Urinary bladder (tissue), 4 donors: ENCODE results near the gene PLCD3. TPM values are rescaled to one million over a fixed set of nuclear protein-coding genes. Genes with fewer than 3 reads are reported as not detected.

Source experiments
- DNase-seq: peaks from one replicate; pipeline ENCODE4 v3.0.0-alpha.2; 2015; ENCODE audit errors: extremely low spot score
- H3K27ac ChIP-seq: one replicate; pipeline ENCODE4 v1.5.1; 2013; ENCODE audit warnings: low read depth, mild to moderate bottlenecking, moderate library complexity
- H3K36me3 ChIP-seq: one replicate; pipeline ENCODE4 v1.6.1; 2013; ENCODE audit warnings: mild to moderate bottlenecking, moderate library complexity; ENCODE audit not compliant: insufficient read depth
- H3K4me1 ChIP-seq: one replicate; pipeline ENCODE4 v1.6.1; 2013; ENCODE audit warnings: mild to moderate bottlenecking, moderate library complexity; ENCODE audit not compliant: insufficient read depth
- H3K4me3 ChIP-seq: one replicate; pipeline ENCODE4 v1.5.1; 2013; ENCODE audit warnings: low read depth, low read length
- WGBS: extraction: QIAGEN DNeasy Blood & Tissue Kit; methylation state at CpG from one replicate; pipeline ENCODE4 v1.1.7; 2013; 5-methylcytosine and 5-hydroxymethylcytosine counted together
- polyA plus RNA-seq: library from polyadenylated mRNA; stranded (reverse); fragments of 200-250 nt; gene quantifications from one replicate; pipeline ENCODE4 v1.2.3, GENCODE V29; 2013
- total RNA-seq: library from RNA; depleted of rRNA; stranded (reverse); fragments of >200 nt; gene quantifications from one replicate; pipeline ENCODE4 v1.2.3, GENCODE V29; 2014
- donor health status: healthy with polysubstance abuse.
- donor health status: healthy.

The PLCD3 gene, protein sequence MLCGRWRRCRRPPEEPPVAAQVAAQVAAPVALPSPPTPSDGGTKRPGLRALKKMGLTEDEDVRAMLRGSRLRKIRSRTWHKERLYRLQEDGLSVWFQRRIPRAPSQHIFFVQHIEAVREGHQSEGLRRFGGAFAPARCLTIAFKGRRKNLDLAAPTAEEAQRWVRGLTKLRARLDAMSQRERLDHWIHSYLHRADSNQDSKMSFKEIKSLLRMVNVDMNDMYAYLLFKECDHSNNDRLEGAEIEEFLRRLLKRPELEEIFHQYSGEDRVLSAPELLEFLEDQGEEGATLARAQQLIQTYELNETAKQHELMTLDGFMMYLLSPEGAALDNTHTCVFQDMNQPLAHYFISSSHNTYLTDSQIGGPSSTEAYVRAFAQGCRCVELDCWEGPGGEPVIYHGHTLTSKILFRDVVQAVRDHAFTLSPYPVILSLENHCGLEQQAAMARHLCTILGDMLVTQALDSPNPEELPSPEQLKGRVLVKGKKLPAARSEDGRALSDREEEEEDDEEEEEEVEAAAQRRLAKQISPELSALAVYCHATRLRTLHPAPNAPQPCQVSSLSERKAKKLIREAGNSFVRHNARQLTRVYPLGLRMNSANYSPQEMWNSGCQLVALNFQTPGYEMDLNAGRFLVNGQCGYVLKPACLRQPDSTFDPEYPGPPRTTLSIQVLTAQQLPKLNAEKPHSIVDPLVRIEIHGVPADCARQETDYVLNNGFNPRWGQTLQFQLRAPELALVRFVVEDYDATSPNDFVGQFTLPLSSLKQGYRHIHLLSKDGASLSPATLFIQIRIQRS
- total RNA-seq, result 18.1 TPM
- polyA plus RNA-seq, result 84.1 TPM

DNA sequence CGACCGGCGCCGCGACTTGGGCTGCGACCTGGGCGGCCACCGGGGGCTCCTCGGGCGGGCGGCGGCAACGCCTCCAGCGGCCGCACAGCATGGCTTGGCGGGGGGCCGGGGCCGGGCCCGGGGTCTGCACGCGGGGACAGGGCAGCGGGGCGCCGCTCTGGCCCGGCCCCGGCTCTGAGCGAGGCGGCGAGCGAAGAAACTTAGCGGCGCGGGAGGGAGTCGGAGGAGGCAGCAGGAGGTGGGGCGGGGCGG, at the start of gene PLCD3:
Gene PLCD3 (minus strand): TSS at position 196 of the 252 bp plus-strand sequence. CDS start 105 bp downstream, at position 91.
- no peaks in the 10 kb centered on the region for H3K4me1 ChIP-seq
- peak within 1 kb of the TSS; percentile 90 for H3K4me3 ChIP-seq
- H3K36me3 ChIP-seq, result no peaks in the 10 kb centered on the region
- peak within 1 kb of the TSS; percentile 93 for H3K27ac ChIP-seq
- DNase-seq, result no peak
- under 1% methylated on average over 36 of the region's 36 CpGs for WGBS

DNA sequence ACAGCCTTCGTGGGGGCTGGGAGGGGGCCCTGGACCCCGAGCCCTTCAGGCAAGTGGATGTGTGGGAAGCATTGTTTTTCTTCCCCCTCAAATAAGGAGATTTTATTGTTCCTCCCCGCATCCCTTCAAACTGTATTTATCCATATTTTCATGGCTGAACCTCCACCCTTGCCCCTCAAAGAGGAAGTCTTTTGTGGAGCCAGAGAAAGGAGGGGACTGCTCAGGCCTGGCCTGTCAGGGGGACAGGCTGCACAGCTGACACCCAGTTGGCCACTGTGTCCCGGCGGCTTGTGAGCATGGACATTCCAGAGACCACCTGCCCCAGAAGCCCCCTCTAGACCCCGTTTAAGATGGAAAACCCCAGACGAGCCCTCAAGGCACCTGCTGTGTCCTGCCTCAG, 45.2 kb upstream of the PLCD3 start:
- WGBS, result 83% methylated on average over 7 of the region's 7 CpGs
- no peak overlapping the region for H3K27ac ChIP-seq
- no peaks in the 10 kb centered on the region for H3K4me1 ChIP-seq

GRCh38 chr17:45175759-45176115, 43.4 kb upstream of the PLCD3 start:
- WGBS, result 74% methylated on average over 3 of the region's 3 CpGs
- no peaks in the 10 kb centered on the region for H3K36me3 ChIP-seq
- no peak overlapping the region for H3K4me3 ChIP-seq
- H3K27ac ChIP-seq, result no peak overlapping the region
- H3K4me1 ChIP-seq, result no peaks in the 10 kb centered on the region
- DNase-seq, result no peak

More for the DNA sequence above, 45.2 kb upstream of the PLCD3 start:
- no peak for DNase-seq
- Histone ChIP-seq H3K36me3 (no peaks in the 10 kb centered on the region), H3K4me3 (no peak overlapping the region)

GRCh38 chr17:45172541-45173286, 40.4 kb upstream of the PLCD3 start:
- Histone ChIP-seq H3K4me3 (no peak overlapping the region), H3K4me1 (no peaks in the 10 kb centered on the region), H3K27ac (peak overlapping the region; percentile 94), H3K36me3 (no peaks in the 10 kb centered on the region)
- 33% methylated on average over 10 of the region's 10 CpGs for WGBS
- DNase-seq, result no peak

GRCh38 chr17:45172232-45172540, 39.9 kb upstream of the PLCD3 start:
- H3K27ac ChIP-seq, result peak overlapping the region; percentile 94
- DNase-seq, result no peak
- H3K4me3 ChIP-seq, result no peak overlapping the region
- WGBS, result 55% methylated on average over 5 of the region's 5 CpGs
- no peaks in the 10 kb centered on the region for H3K36me3 ChIP-seq
- no peaks in the 10 kb centered on the region for H3K4me1 ChIP-seq

DNA sequence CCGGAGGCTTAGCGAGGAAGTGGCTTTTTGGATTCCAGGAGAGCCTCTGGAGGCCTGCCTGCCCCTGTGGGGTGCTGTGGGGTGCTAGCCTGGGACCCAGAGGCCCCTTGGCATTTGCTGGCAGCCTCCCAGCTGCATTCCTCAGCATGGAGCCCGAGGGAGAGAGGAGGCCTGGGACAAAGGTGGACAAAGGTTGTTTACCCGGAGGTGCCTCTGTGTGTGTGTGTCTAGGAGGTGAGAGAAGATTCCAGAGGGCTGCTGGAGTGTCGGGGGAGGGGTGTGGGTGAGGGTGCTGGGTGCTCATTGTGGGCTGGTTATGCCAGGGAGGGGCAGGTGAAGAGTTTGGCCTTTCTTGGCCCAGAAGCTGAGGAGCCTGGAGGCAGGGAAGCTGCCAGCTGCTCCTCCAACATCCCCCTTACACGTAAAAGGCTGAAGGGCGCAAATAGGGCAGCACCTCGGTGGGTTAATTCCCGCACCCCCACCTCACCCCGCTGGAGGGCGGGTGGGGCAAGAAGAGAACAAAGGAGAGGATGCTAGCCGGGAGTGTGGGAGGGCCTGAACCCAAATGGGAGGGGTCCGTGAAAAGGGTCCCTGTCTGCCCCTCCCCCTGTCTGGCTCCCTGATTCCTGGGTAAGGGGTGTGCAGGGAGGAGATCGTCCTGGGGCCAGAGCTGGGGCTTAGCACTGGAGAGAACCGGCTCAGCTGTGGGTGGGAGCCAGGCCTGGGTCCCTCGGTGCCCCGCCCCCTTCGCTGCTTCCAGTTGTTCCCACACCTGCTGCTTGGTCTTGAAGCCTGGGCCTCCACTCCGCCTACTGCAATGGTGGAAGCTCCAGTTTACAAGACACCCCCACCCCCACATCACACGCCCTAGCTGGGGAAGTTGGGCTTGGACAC, 39.3 kb upstream of the PLCD3 start:
- Histone ChIP-seq H3K4me1 (no peaks in the 10 kb centered on the region), H3K36me3 (no peaks in the 10 kb centered on the region), H3K4me3 (peak overlapping the region; percentile 20), H3K27ac (peak overlapping the region; percentile 94)
- WGBS, result 24% methylated on average over 20 of the region's 20 CpGs
- no peak for DNase-seq

DNA sequence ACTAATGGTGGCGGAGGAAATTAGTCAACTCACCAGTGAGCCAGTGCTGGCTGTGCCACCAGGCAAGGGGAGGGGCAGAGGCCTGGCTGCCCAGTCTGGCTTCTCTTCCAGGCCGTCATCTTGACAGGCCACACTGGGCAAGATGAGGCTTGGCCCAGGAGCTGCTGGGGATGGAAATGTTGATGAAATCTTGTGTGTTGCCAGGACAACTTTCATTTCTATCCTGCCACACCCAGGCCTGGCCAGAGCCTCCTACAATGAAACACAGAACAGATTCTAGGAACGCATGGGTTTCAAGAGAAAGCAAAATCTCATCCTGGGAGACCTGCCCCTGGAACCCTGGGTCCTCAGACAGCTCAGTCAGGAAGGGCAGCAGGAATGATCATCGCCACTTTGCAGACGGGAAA, 38.6 kb upstream of the PLCD3 start:
- H3K4me1 ChIP-seq, result no peaks in the 10 kb centered on the region
- no peak overlapping the region for H3K4me3 ChIP-seq
- WGBS, result 23% methylated on average over 5 of the region's 5 CpGs
- H3K36me3 ChIP-seq, result no peaks in the 10 kb centered on the region
- no peak for DNase-seq
- H3K27ac ChIP-seq, result peak overlapping the region; percentile 94

DNA sequence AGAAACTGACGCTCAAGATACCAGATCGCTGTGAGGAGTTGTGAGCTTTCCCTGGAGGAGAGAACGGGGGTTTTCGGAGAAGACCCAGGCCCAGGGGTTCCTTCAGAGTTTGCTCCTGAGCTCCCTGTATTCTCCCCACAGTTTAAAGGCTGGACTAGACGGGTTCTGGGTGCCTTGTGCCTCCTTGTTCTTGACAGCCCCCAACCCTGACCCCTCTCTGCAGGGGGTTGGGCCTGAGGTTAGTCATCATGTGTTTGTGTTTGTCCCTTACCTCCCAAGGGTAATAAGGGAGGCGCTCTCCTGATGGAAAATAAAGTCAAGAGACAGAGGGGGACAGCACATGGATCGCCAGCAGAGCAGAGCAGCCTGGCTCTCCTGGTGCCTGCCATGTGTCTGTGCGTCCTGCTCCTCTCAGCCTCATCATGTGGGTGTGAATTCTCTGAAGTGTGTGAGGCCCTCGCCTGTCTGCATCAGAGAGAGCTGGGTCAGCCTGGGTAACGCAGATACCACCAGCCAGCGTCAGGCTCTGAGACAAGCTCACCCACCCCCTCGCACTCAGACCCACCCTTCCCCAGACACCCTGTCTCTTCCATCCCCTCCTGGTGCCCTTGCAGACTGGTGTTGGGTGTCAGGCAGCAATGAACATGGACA, 38.1 kb upstream of the PLCD3 start:
- peak overlapping the region; percentile 63 for H3K27ac ChIP-seq
- no peaks in the 10 kb centered on the region for H3K36me3 ChIP-seq
- 75% methylated on average over 12 of the region's 12 CpGs for whole genome bisulfite sequencing
- no peak for DNase-seq
- no peaks in the 10 kb centered on the region for H3K4me1 ChIP-seq
- no peak overlapping the region for H3K4me3 ChIP-seq

GRCh38 chr17:45168991-45169752, 36.9 kb upstream of the PLCD3 start:
- no peaks in the 10 kb centered on the region for H3K36me3 ChIP-seq
- no peak for DNase-seq
- no peak overlapping the region for H3K27ac ChIP-seq
- H3K4me1 ChIP-seq, result no peaks in the 10 kb centered on the region
- 93% methylated on average over 43 of the region's 43 CpGs for WGBS
- H3K4me3 ChIP-seq, result no peak overlapping the region

DNA sequence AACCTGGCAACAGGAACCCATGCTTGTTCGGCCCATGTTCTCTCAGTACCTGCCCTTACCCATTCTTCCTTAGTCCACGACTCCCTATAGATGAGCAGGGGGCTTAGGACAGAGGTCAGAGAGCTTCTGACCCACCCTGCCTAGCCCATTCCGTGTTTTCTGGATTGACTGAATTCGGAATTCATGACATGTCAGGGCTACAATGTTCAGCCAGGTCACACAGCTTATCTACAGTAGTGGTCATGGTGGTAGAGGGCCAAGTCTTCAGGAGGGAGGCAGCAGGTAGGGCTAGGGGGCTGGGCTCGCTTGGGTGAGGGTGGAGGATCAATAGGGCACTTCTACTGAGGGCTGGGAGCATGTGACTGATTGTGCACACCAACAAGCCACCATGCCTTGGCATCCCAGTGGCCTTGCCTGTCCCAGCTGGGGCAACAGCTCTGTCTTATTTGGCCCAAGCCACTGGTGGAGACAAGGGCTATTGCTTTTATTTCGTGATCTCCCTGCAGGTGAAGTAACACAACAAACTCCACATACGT, 32.5 kb upstream of the PLCD3 start:
- H3K4me1 ChIP-seq, result no peaks in the 10 kb centered on the region
- H3K4me3 ChIP-seq, result no peak overlapping the region
- WGBS, result 98% methylated on average over 7 of the region's 7 CpGs
- H3K27ac ChIP-seq, result no peak overlapping the region
- no peaks in the 10 kb centered on the region for H3K36me3 ChIP-seq
- no peak for DNase-seq

DNA sequence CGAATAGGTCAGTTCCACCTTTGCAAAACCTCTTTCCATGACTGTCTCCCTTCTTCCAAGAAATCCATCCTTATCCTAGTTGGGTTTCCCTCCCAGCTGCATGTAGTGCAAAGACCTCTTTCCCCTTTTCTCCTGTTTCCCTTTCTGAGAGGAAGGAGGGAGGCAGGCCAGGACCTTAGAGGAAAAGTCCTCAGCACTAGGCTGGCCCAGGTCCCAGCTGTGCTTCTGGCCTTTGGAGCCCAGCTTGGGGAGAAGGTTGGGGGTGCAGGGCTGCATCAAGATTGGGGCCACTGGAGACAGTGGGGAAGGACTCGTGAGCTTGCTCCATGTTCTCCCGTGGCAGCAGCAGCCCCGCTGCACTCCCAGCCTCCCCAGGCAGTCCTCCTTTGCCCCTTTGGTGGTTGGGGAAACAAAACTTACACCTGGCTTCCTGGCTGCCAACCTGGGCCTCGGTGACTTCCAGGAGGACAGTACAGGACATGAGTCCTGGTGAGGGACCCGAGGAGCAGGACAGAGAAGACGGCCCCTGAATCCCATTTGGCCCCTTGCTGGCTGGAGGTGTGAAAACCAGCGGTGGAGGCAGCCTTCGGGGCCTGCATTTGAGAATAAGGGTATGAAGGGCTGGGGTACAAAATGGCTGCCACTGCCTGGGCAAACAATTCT, 29.8 kb upstream of the PLCD3 start:
- WGBS, result 54% methylated on average over 9 of the region's 9 CpGs
- H3K36me3 ChIP-seq, result no peaks in the 10 kb centered on the region
- peak overlapping the region; percentile 61 for H3K27ac ChIP-seq
- no peak for DNase-seq
- peak overlapping the region; percentile 19 for H3K4me3 ChIP-seq
- H3K4me1 ChIP-seq, result no peaks in the 10 kb centered on the region
